ENCODE results near the gene ZNF433. TPM values are rescaled to one million over a fixed set of nuclear protein-coding genes. Genes with fewer than 3 reads are reported as not detected.
A peak's percentile ranks its signal among the peaks of the same experiment; 100 is the strongest.

Gene ZNF433
- total RNA-seq, 1 donor from 2014 or later: 7.5 TPM

GRCh38 chr19:12047868-12048267, 12.4 kb upstream of the ZNF433 start:
- Mint-ChIP-seq H3K27ac (ENCODE audit: unreplicated experiment) (no peak overlapping the region), H3K4me3 (ENCODE audit: unreplicated experiment) (no peak overlapping the region), H3K27me3 (ENCODE audit: unreplicated experiment) (no peaks in the 10 kb centered on the region), H3K36me3 (ENCODE audit: unreplicated experiment) (peaks cover 23% of the 10 kb centered on the region), H3K9me3 (ENCODE audit: unreplicated experiment) (peaks cover 25% of the 10 kb centered on the region), H3K4me1 (ENCODE audit: unreplicated experiment) (peaks cover 6% of the 10 kb centered on the region)
- no peak for TF ChIP-seq CTCF (IDR thresholded peaks at IDR 0.05)
- DNase-seq (ENCODE audit: extremely low spot score, unreplicated experiment): no peak

- Mint-ChIP-seq H3K36me3 (ENCODE audit: unreplicated experiment) (peaks cover 26% of the 10 kb centered on the region), H3K4me1 (ENCODE audit: unreplicated experiment) (no peaks in the 10 kb centered on the region), H3K27me3 (ENCODE audit: unreplicated experiment) (no peaks in the 10 kb centered on the region), H3K27ac (ENCODE audit: unreplicated experiment) (no peak overlapping the region), H3K4me3 (ENCODE audit: unreplicated experiment) (no peak overlapping the region), H3K9me3 (ENCODE audit: unreplicated experiment) (peaks cover 32% of the 10 kb centered on the region)
- TF ChIP-seq CTCF (IDR thresholded peaks at IDR 0.05): no peak
- no peak for DNase-seq (ENCODE audit: extremely low spot score, unreplicated experiment)
These were observed 8.4 kb upstream of the ZNF433 start for GRCh38 chr19:12043752-12044422.

GRCh38 chr19:12042893-12043292, 7.4 kb upstream of the ZNF433 start:
- Mint-ChIP-seq H3K4me1 (ENCODE audit: unreplicated experiment) (no peaks in the 10 kb centered on the region), H3K27me3 (ENCODE audit: unreplicated experiment) (no peaks in the 10 kb centered on the region), H3K9me3 (ENCODE audit: unreplicated experiment) (peaks cover 32% of the 10 kb centered on the region), H3K36me3 (ENCODE audit: unreplicated experiment) (peaks cover 26% of the 10 kb centered on the region), H3K4me3 (ENCODE audit: unreplicated experiment) (no peak overlapping the region), H3K27ac (ENCODE audit: unreplicated experiment) (no peak overlapping the region)
- no peak for TF ChIP-seq CTCF (IDR thresholded peaks at IDR 0.05)
- DNase-seq (ENCODE audit: extremely low spot score, unreplicated experiment): no peak

GRCh38 chr19:12034620-12035019, 859 bp downstream of the ZNF433 start:
- H3K4me1 Mint-ChIP-seq (ENCODE audit: unreplicated experiment): peaks cover 16% of the 10 kb centered on the region
- TF ChIP-seq CTCF (IDR thresholded peaks at IDR 0.05): no peak
- H3K27ac Mint-ChIP-seq (ENCODE audit: unreplicated experiment): peak overlapping the region; percentile 91
- DNase-seq (ENCODE audit: extremely low spot score, unreplicated experiment): no peak
- H3K4me3 Mint-ChIP-seq (ENCODE audit: unreplicated experiment): peak overlapping the region; percentile 93
- H3K36me3 Mint-ChIP-seq (ENCODE audit: unreplicated experiment): peaks cover 12% of the 10 kb centered on the region
- H3K27me3 Mint-ChIP-seq (ENCODE audit: unreplicated experiment): no peaks in the 10 kb centered on the region
- no peaks in the 10 kb centered on the region for H3K9me3 Mint-ChIP-seq (ENCODE audit: unreplicated experiment)

GRCh38 chr19:12034198-12034597, 1.3 kb downstream of the ZNF433 start:
- no peak for DNase-seq (ENCODE audit: extremely low spot score, unreplicated experiment)
- no peak for TF ChIP-seq CTCF (IDR thresholded peaks at IDR 0.05)
- Mint-ChIP-seq H3K4me1 (ENCODE audit: unreplicated experiment) (peaks cover 16% of the 10 kb centered on the region), H3K27me3 (ENCODE audit: unreplicated experiment) (no peaks in the 10 kb centered on the region), H3K27ac (ENCODE audit: unreplicated experiment) (peak overlapping the region; percentile 91), H3K36me3 (ENCODE audit: unreplicated experiment) (peaks cover 13% of the 10 kb centered on the region), H3K9me3 (ENCODE audit: unreplicated experiment) (no peaks in the 10 kb centered on the region), H3K4me3 (ENCODE audit: unreplicated experiment) (peak overlapping the region; percentile 93)

All from osteocyte (in vitro differentiated cells).